Left kidney (tissue), 2 donors: ENCODE results near the gene NLGN4X. TPM values are rescaled to one million over a fixed set of nuclear protein-coding genes. Genes with fewer than 3 reads are reported as not detected.

Experiments
- DNase-seq: peaks from one replicate; pipeline ENCODE4 v3.0.0-alpha.2; 2013
- polyA plus RNA-seq: library from polyadenylated mRNA; unstranded; fragments of 120-200 nt; gene quantifications from one replicate; pipeline ENCODE4 v1.2.1, GENCODE V29; 2013; ENCODE audit not compliant: insufficient read length

NLGN4X gene
- polyA plus RNA-seq, 1 donor: 11.9 TPM

DNA sequence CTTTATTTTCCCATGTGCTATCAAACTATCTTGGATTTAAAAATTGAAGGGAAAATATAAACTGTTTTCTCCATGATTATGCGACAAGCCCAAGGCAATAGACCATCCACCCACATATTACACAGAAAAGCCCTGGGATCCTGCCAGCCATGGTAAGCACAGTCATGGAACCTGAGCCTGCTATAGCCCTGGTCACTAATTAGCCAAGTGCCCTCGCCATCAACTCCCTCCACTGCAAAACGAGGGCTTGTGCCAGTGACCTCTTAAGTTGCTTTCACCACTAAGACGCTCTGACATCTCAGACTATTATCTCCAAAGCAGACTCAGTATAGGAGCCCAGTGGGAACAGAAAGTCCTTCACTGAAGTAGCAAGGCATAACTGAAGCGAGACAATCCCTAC lies 69.2 kb downstream of the NLGN4X start:
- DNase-seq: no peak

DNA sequence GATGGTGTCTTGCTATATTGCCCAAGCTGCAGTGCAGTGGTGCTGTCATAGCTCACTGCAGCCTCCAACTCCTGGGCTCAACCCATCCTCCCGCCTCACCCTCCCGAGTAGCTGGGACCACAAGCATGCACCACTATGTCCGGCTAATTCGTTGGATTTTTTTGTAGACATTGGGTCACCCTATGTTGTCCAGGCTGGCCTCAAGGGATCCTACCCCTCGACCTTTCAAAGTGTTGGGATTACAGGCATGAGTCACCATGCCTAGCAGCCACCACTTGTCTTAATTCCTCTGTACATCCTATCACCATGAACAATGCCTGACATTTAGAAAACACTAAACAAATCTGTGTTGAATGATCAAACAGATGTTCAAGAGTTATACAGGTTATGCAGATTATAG lies 76.7 kb downstream of the NLGN4X start:
- DNase-seq: no peak

DNA sequence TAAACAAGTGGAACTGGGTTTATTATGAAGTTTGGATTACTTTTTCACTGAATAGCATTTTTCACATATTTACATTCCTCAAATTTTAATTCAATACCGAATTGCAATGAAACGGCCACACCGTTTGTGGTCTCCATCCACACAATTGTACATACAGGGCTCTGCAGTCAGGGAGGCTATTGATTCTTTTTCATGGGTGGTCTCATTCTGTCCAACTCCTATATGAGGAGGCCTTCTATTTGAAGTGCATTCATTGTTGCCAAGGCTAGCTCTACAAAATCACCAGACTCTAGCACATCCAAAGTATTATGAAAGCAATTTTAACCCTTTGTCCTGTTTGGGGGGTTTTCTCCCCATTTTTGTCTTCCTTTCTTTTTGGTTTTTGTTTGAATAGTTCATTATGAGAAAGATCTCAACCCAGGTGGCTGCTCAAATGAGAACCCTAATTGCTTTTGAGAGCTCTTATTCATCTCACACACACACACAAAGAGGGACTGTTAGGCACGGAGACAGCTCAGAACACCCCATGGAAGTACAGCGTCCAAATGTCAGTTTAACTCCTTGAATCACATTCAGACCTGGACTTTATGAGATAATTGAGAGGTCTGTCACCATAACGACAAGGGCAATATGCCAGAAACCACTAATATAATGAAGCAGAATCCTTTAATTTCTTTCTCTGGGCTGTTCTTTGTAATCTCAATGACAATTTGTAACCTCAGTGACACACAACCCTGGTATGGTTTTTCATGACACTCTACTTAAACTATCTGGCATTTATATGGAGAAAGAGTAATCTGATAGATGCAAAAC lies 79.4 kb downstream of the NLGN4X start:
- no peak for DNase-seq

DNA sequence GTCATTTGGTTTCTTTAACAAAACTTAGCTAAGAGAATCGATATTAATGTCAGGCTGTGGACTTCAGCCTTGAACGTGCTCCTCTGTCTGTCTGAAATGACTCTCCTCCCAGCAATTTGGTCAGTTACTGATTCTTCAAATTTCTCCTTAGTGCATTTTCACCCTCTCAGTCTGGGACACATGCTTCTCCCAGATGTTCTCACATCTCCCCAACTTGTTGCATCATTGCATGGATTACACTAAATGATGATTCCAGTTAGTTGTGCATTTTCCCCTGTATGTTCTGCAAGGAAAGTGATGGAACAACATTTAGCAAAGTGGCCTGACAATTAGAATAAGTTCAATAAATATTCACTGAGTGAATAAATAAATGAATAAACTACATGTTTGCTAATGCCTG lies 94.4 kb downstream of the NLGN4X start:
- DNase-seq: no peak

DNA sequence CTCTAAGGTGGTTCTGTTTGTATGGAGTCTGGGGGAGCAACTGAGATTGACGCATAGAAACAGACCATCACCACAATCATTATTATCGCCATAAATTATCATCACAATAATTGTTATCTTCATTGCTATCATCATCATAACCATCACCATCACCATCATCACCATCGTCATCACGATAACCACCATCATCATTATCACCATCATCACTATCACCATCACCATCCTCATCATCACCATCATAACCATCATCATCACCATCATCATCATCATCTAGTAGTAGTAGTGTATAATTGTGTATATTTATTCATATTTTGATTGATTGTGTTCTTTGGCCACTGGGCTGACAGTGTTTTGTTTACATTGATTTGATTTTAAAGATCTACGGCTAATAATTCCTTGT lies 95.7 kb downstream of the NLGN4X start:
- no peak for DNase-seq

DNA sequence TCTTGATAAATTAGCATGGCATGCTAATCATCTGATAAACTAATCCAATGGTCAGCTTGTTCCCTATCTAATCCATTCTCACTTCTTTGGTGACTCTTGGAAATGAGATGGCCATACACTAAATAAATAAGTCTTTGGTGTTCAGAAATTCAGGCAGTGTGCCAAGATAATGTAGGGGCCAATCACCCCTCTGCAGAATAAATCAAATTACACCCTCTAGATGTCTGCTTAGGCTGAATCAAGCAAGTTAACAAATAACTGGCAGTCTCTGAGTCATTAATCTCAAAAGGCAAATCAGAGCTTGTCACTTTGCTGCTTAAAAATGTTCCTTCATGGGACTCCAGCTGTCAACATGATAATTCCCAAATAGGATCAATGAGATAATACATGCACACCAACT lies 97.4 kb downstream of the NLGN4X start:
- no peak for DNase-seq

DNA sequence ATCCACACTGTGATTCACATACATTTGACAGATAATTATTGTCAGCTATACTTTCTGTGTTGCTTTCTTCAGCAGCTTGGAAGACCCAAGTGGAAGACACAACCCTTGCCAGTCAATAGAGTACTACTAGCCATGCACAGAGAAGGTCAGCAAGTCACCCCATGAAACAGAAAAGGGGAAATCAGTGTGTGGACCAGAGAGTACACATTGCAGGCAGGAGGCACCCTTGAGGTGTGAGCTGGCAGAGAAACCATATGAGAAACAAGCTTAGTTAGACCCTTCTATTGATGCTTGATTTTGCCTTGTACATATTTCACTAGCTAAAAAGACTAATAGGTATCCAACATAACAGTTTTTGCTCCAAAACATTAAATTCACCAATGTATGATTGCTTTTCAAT lies 99.5 kb downstream of the NLGN4X start:
- DNase-seq: no peak

DNA sequence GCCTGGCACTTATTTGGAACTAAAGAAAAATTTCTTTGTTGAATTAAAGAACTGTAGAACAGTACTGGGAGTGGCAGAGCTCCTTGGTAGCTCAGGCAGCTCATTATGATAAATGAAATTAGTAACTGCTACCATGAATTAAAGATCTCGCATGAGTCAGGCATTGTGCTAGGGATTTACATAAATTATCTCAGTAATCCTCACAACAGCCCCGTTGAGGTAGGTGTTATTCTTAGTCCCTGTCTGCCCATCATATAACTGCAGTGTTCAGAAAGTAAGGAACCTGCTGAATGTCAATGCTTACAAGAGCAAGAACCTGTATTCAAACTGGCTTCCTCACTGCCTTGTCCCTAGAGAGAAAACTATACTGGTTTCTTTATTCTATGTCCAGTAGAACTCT lies 108.3 kb downstream of the NLGN4X start:
- DNase-seq: no peak

DNA sequence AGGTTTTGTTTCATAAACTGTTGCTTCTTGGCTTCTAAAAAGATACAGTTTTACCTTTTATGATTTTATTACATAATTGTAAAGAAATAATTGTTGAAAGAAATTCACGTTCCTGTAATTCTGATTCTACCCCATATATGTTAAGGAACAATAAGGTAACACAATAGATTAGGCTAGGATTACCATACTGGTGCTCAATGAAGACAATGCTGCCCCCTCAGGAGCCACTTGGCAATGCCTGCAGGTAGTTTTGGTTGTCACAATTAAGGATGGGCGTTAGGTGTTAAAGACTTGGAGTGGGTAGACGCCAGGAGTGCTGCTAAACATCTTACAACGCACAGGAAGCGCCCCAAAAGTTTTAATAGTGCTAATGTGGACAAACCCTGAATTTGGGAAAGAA lies 133.2 kb downstream of the NLGN4X start:
- no peak for DNase-seq

DNA sequence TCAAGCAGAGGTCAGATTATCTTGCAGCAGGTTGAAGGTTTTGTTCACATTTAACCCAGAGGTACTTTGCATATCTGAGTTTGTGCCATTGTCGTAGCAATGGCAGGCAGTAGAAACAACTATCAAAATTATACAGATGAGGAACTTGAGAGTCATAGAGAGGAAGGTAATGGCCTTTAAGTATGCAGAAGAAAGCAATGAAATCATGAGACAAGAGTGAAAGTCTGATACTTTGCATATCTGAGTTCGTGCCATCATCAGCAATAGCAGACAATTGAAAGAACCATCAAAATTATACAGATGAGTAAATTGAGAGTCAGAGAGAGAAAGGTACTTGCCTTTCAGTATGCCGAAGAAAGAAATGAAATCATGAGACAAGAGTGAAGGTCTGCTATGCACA lies 154.1 kb downstream of the NLGN4X start:
- DNase-seq: no peak

DNA sequence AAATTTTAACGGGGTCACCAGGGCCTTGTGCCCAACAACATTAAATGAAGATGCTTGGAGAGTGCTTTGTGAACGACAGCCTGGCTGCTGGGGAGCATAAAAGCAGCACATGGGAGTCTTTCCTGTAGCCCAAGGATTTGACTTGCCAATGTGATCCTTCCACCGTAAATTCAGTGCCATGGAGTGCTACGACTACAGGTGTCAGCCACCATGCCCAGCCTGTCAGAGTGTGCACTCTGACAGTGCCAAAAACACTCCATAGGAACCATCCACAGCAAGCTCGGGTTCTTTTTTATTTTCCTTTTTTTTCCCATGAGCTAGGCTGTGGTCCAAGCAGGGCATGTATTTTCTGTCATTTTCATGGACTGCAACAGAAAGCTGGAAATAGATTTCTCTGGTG lies 156.9 kb downstream of the NLGN4X start:
- DNase-seq: no peak

DNA sequence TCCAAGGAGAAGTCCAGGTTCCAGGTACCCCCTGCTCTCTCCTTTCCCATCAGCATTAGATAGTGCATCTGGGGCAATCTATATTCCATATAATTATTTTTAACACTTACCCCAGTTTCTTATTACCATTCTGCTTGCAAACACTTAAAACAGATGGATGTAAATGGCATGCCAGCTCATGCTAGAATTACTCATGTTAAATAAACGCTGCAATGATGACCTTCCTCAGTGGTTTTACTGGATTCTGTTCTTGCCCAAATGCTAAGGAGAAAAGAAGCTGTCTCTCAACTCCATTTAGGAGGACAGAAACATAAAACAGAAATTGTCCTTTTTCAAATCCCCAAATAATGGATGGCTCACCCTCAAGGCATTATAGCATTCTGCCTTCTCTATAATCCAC lies 161.1 kb downstream of the NLGN4X start:
- DNase-seq: no peak

DNA sequence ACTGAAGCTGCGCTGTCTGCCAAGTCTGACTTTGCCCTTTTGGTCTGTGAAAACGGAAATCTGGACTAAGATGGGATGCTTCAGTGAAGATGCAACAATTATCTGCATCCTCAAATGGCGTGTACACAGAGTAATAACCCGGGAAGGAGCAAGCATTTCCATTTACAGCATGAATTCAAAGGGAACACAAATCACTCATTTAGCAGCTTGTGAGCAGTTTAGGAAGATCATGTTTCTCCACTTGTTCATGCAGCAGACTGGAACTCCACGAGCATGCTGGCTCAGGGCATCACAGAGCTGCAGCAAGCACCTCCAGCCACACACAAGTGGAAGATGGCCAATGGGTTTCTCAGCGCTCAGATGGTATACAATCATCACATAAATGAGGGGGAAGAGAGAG lies 175.5 kb downstream of the NLGN4X start:
- peak; percentile 17 for DNase-seq

DNA sequence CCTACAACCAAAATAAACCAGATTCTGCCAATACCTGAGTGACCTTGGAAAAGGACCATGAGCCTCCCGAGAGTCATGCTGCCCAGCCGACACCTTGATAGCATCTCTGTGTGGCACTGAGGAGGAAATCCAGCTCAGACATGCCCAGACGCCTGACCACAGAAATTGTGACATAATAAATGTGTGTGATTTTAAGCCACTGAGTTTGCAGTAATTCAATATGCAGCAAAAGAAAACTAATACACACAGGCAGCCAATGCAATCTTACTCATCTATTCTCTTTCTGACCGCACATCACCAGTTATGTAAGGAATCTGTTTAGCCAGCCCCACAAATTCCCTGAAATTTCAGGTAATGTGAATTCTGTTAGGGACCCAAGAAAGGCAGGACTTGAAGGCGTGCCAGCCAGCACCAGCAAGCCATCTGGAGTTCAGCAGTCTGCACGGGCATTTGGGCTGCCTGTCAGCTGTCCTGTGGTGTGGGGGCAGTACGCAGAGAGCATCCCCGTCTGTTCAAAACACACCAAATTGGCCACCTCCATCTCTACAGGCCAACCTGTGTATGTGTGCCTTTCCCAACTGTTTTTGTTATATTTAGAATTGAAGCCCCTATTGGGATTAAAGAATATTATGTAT lies 176.4 kb downstream of the NLGN4X start:
- DNase-seq: no peak

DNA sequence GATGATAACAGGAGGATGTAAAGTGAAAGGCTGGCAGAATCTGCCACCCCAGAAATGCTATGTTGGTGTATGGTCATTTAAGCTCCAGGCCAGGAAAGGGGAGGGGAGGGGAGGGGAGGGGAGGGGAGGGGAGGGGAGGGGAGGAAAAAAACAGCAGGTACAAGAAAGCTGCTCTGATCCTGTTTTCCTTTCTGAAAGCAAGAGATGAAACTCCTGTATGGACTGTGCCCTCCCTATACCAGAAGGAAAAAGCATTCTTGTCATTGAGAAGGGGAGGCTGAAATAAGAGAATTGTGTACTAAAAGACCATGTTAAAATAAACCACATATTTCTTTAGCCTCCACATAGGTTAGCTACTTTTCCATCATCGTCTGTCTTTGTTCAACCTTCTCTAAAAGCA lies 179.5 kb downstream of the NLGN4X start:
- DNase-seq: no peak

DNA sequence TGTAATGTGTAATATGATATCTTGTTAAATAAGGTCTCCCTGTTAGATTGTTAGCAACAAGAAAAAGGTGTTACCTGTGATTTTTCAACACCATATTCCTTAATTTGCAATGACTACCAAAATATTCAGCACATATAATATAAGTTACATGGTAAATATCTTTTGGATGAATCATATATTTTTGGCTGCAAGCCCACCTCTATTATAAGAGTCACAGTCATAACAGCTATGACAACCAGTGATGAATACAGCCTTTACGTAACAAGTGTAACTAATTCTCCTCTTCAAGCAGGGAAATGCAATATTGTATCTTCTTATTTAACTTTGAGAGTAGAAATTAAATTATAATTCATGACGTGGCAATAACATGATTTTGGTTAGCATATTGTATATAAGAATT lies 187.0 kb downstream of the NLGN4X start:
- DNase-seq: no peak

DNA sequence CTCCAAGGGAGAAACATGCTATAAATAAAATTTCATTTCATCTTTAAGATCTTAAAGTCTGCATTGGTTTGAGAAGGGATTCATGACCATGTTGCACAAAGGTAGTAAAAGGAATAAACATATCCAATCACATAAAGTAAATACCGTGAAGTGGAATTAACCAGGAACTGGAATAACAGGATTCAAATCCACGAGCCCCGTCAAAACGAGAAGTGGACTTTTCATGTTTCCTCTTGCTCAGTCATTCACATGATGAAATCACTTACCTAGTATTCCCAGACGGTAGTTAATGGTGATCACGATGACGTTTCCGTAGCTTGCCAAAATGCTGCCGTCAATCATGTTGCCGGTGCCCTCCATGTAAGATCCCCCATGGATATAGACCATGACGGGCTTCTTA lies 199.7 kb downstream of the NLGN4X start:
- DNase-seq: no peak

DNA sequence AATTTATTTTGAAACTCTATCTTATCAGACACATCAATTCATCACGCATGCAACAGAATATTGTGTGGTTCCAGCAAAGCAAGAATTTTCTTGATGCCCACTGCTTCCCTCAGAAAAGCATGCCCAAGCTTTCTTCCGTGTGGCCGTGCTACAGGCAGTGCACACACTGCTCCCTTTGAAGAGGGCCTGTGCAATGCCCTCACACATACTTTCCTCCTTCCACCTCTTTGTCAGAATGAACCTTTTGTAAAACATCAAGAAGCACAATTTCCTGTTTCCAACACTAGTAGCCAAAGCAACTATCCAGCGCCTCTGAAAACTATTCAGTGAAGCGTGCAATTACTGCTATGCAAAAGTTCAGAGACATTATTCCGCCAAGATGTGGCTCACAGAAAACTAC lies 201.7 kb downstream of the NLGN4X start:
- peak; percentile 6 for DNase-seq

DNA sequence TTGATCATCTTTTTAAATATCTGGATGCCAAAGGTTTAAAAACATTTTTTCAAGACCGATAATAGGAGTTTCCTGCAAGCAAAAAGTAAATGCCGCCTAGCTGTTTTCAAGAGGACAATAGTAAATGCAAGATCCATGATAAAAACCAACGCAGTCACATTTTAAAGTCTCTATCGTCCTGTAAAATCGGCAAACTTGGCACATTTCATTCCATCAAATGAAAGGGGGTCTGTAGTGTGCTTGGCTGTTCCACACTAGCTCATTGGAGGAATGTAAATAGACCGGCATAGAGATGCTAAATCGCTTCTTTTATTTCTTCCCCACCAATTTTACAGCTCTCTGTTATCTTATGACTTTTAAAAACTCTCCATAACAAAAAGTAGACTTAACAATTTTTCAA lies 202.2 kb downstream of the NLGN4X start:
- no peak for DNase-seq

DNA sequence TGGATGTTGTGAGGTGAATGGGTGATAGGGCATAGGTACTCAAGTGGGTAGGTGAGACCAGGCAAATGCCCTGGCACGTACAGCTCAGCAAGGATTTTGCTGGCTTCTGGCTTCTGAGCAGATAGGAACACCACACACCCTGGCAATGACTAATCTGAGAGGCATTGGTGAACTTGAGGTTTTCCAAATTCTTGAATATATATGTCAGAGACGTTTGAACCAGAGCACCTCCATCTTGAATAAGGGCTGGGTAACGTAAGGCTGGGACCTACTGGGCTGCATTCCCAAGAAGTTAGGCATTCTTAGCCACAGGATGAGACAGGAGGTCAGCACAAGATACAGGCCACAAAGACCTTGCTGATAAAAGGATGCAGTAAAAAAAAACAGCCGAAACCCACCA lies 204.5 kb downstream of the NLGN4X start:
- DNase-seq: no peak

DNA sequence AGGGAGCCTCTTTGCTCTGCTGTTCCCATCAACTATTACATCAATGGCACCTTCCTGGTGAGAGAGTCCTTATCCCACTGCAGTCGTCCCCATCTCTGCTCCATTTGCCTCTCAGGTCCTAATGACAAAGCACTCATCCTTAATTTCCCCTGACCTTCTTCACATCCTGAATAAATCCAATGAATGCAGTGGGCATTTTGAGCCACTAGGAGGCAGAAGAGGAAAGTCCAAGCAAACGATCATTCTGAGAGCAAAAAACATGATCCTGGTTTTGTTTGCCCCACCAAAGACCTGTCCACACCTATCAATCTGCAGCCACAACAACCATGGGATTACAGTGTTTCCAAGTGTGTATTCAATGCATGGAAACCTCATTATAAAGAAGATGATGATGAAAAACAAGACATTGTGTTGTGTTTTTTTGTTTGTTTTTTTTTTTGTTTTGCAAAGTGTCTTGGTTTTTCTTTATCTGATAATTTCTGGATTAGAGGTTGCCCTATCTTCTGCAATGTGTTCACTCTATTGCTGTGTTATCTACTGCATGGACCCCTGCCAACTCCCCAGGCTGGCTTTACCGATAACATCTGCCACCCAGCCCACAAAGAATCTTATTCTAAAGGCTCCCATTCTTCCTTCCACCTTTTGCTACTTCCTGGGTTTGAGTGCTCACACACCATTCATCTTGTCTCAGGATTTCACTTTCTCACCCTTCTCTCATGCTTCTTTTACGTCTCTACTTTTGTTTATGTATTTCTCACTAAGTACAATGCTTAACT lies 207.2 kb downstream of the NLGN4X start:
- DNase-seq: peak; percentile 50

DNA sequence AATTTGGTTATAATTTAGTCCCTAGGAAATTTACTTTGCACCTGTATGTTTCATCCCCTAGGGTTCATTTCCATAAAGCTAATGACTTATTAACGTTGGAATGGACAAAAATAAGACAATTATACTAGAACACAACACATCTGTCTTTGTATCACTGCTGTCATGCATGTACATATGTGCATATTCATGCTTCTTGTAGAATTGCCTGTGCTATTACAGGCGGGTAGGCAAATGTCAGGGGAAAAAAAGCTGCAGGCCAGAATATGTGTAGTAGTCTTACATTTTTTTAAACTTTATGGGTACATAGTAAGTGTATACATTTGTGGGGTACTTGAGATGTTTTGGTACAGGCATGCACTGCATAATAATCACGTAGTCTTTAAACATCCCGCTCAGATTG lies 209.6 kb downstream of the NLGN4X start:
- DNase-seq: no peak

DNA sequence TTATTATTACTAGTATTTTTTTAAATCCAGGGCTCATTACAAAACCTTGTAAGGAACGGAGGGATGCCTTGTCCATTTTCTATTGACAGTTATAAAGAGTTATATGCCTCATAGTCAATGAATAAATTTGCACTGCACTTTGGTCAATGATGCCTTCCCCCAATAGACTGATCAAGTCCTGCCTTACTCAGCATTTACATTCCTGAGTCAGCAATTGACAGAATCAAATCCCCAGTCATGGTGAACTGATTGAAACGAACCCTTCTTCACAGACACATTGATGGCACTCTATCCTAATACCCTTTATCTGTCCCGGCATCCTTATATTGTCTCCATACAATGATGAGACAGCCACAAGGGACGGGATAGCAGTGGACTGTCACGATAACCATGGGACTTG lies 213.2 kb downstream of the NLGN4X start:
- no peak for DNase-seq
